Activated naive CD8-positive, alpha-beta T cell (primary cell): ENCODE results near the gene CYREN.
A peak's percentile ranks its signal among the peaks of the same experiment; 100 is the strongest.

ENCODE experiments used
- H3K27ac Mint-ChIP-seq: one replicate; pipeline ENCODE4 v1.8.0; 2021; ENCODE audit warnings: mixed read lengths
- H3K27me3 Mint-ChIP-seq: one replicate; pipeline ENCODE4 v1.8.0; 2021; ENCODE audit warnings: mixed read lengths
- H3K36me3 Mint-ChIP-seq: one replicate; pipeline ENCODE4 v1.8.0; 2021; ENCODE audit warnings: mixed read lengths
- H3K4me1 Mint-ChIP-seq: one replicate; pipeline ENCODE4 v1.8.0; 2021; ENCODE audit warnings: low read depth, mixed read lengths
- H3K4me3 Mint-ChIP-seq: one replicate; pipeline ENCODE4 v1.8.0; 2021; ENCODE audit warnings: mild to moderate bottlenecking, mixed read lengths
- H3K9me3 Mint-ChIP-seq: one replicate; pipeline ENCODE4 v1.8.0; 2021; ENCODE audit warnings: low read depth, mixed read lengths

The CYREN gene

GRCh38 chr7:135188298-135188984 is 17.9 kb upstream of the CYREN start:
- peaks cover 25% of the 10 kb centered on the region for H3K36me3 Mint-ChIP-seq
- no peaks in the 10 kb centered on the region for H3K4me1 Mint-ChIP-seq
- H3K4me3 Mint-ChIP-seq: no peak overlapping the region
- peaks cover 5% of the 10 kb centered on the region for H3K9me3 Mint-ChIP-seq
- H3K27me3 Mint-ChIP-seq: no peaks in the 10 kb centered on the region
- no peak overlapping the region for H3K27ac Mint-ChIP-seq

- Mint-ChIP-seq H3K4me3 (no peak overlapping the region), H3K27me3 (no peaks in the 10 kb centered on the region), H3K9me3 (peaks cover 5% of the 10 kb centered on the region), H3K36me3 (peaks cover 31% of the 10 kb centered on the region), H3K4me1 (no peaks in the 10 kb centered on the region), H3K27ac (no peak overlapping the region)
Observed at GRCh38 chr7:135186841-135187253, 16.3 kb upstream of the CYREN start.

- Mint-ChIP-seq H3K4me1 (no peaks in the 10 kb centered on the region), H3K9me3 (peaks cover 5% of the 10 kb centered on the region), H3K4me3 (no peak overlapping the region), H3K27ac (no peak overlapping the region), H3K27me3 (no peaks in the 10 kb centered on the region), H3K36me3 (peaks cover 32% of the 10 kb centered on the region)
Observed at GRCh38 chr7:135186261-135186540, 15.7 kb upstream of the CYREN start.

GRCh38 chr7:135185471-135186260 is 15.2 kb upstream of the CYREN start:
- Mint-ChIP-seq H3K9me3 (peaks cover 5% of the 10 kb centered on the region), H3K4me3 (no peak overlapping the region), H3K36me3 (peaks cover 34% of the 10 kb centered on the region), H3K4me1 (no peaks in the 10 kb centered on the region), H3K27ac (no peak overlapping the region), H3K27me3 (no peaks in the 10 kb centered on the region)

- Mint-ChIP-seq H3K4me1 (no peaks in the 10 kb centered on the region), H3K9me3 (peaks cover 11% of the 10 kb centered on the region), H3K4me3 (no peak overlapping the region), H3K36me3 (peaks cover 40% of the 10 kb centered on the region), H3K27me3 (no peaks in the 10 kb centered on the region), H3K27ac (no peak overlapping the region)
Observed at GRCh38 chr7:135184254-135184841, 13.8 kb upstream of the CYREN start.

- H3K9me3 Mint-ChIP-seq: peaks cover 11% of the 10 kb centered on the region
- H3K36me3 Mint-ChIP-seq: peaks cover 47% of the 10 kb centered on the region
- no peaks in the 10 kb centered on the region for H3K4me1 Mint-ChIP-seq
- no peak overlapping the region for H3K4me3 Mint-ChIP-seq
- no peaks in the 10 kb centered on the region for H3K27me3 Mint-ChIP-seq
- peak overlapping the region; percentile 28 for H3K27ac Mint-ChIP-seq
Observed at GRCh38 chr7:135183478-135183877, 13.0 kb upstream of the CYREN start.

GRCh38 chr7:135181929-135182678 is 11.6 kb upstream of the CYREN start:
- no peak overlapping the region for H3K27ac Mint-ChIP-seq
- H3K4me3 Mint-ChIP-seq: no peak overlapping the region
- H3K36me3 Mint-ChIP-seq: peaks cover 44% of the 10 kb centered on the region
- H3K27me3 Mint-ChIP-seq: no peaks in the 10 kb centered on the region
- H3K9me3 Mint-ChIP-seq: peaks cover 11% of the 10 kb centered on the region
- H3K4me1 Mint-ChIP-seq: no peaks in the 10 kb centered on the region

- Mint-ChIP-seq H3K27ac (no peak overlapping the region), H3K27me3 (no peaks in the 10 kb centered on the region), H3K36me3 (peaks cover 47% of the 10 kb centered on the region), H3K9me3 (peaks cover 11% of the 10 kb centered on the region), H3K4me3 (no peak overlapping the region), H3K4me1 (no peaks in the 10 kb centered on the region)
Observed at GRCh38 chr7:135181261-135181928, 10.9 kb upstream of the CYREN start.

GRCh38 chr7:135180122-135180521 is 9.6 kb upstream of the CYREN start:
- Mint-ChIP-seq H3K9me3 (peaks cover 11% of the 10 kb centered on the region), H3K36me3 (peaks cover 45% of the 10 kb centered on the region), H3K27ac (no peak overlapping the region), H3K4me1 (no peaks in the 10 kb centered on the region), H3K27me3 (no peaks in the 10 kb centered on the region), H3K4me3 (no peak overlapping the region)

- Mint-ChIP-seq H3K36me3 (peaks cover 43% of the 10 kb centered on the region), H3K27me3 (no peaks in the 10 kb centered on the region)
Observed at GRCh38 chr7:135179321-135179925, 8.9 kb upstream of the CYREN start.

GRCh38 chr7:135178364-135178763 is 7.9 kb upstream of the CYREN start:
- Mint-ChIP-seq H3K4me3 (no peak overlapping the region), H3K27ac (no peak overlapping the region), H3K4me1 (no peaks in the 10 kb centered on the region), H3K36me3 (peaks cover 32% of the 10 kb centered on the region), H3K9me3 (peaks cover 6% of the 10 kb centered on the region), H3K27me3 (no peaks in the 10 kb centered on the region)

More at GRCh38 chr7:135179321-135179925, 8.9 kb upstream of the CYREN start:
- Mint-ChIP-seq H3K4me3 (no peak overlapping the region), H3K4me1 (no peaks in the 10 kb centered on the region), H3K9me3 (peaks cover 11% of the 10 kb centered on the region), H3K27ac (no peak overlapping the region)

- Mint-ChIP-seq H3K36me3 (peaks cover 24% of the 10 kb centered on the region), H3K27me3 (no peaks in the 10 kb centered on the region), H3K27ac (no peak overlapping the region), H3K4me1 (peaks cover under 1% of the 10 kb centered on the region), H3K9me3 (peaks cover 6% of the 10 kb centered on the region), H3K4me3 (no peak overlapping the region)
Observed at GRCh38 chr7:135177028-135177696, 6.7 kb upstream of the CYREN start.

- peaks cover 11% of the 10 kb centered on the region for H3K4me1 Mint-ChIP-seq
- H3K27ac Mint-ChIP-seq: no peak overlapping the region
- no peaks in the 10 kb centered on the region for H3K27me3 Mint-ChIP-seq
- H3K4me3 Mint-ChIP-seq: no peak overlapping the region
- H3K9me3 Mint-ChIP-seq: peaks cover 6% of the 10 kb centered on the region
- H3K36me3 Mint-ChIP-seq: peaks cover 16% of the 10 kb centered on the region
Observed at GRCh38 chr7:135175931-135176330, 5.4 kb upstream of the CYREN start.

- Mint-ChIP-seq H3K36me3 (peaks cover 10% of the 10 kb centered on the region), H3K27ac (no peak overlapping the region)
Observed at GRCh38 chr7:135174941-135175340, 4.4 kb upstream of the CYREN start.

More at GRCh38 chr7:135174941-135175340, 4.4 kb upstream of the CYREN start:
- H3K4me1 Mint-ChIP-seq: peaks cover 14% of the 10 kb centered on the region
- no peaks in the 10 kb centered on the region for H3K27me3 Mint-ChIP-seq
- H3K9me3 Mint-ChIP-seq: no peaks in the 10 kb centered on the region
- no peak overlapping the region for H3K4me3 Mint-ChIP-seq
